HepG2 (cell line): ENCODE measurements around the gene RAB5B. TPM values are rescaled to one million over a fixed set of nuclear protein-coding genes. Genes with fewer than 3 reads are reported as not detected.

Source experiments
- ARNTL ChIP-seq: sonication (generic); formaldehyde crosslinking; IDR thresholded peaks from 2 replicates; pipeline ENCODE4 v1.4.0; 2020; ENCODE audit warnings: mild to moderate bottlenecking, missing genetic modification reagents
- ATF7 ChIP-seq, 2 experiments: fragments of 450-650 bp in 1 of 2; sonication (generic) in 1 of 2; formaldehyde crosslinking in 1 of 2; IDR thresholded peaks; 2 replicates each; pipeline versions ENCODE4 v1.4.0 to v1.6.1; 2016 to 2020; ENCODE audit warnings: antibody characterized with exemption in 1 of 2, mild to moderate bottlenecking in 1 of 2, missing genetic modification reagents in 1 of 2
- GMEB2 ChIP-seq: IDR thresholded peaks from 2 replicates; pipeline ENCODE4 v1.6.1; 2016; ENCODE audit warnings: missing biosample characterization, missing genetic modification reagents, low read depth
- HMG20B ChIP-seq: conservative IDR thresholded peaks from 2 replicates; pipeline ENCODE4 v1.6.1; 2016; ENCODE audit warnings: missing genetic modification reagents, missing compliant biosample characterization
- MED8 ChIP-seq: sonication (generic); formaldehyde crosslinking; IDR thresholded peaks from 2 replicates; pipeline ENCODE4 v1.8.1; 2023; ENCODE audit warnings: mild to moderate bottlenecking, missing genetic modification reagents; ENCODE audit not compliant: insufficient replicate concordance
- MEIS2 ChIP-seq: sonication (generic); formaldehyde crosslinking; IDR thresholded peaks from 2 replicates; pipeline ENCODE4 v1.9.0; 2021; ENCODE audit warnings: mild to moderate bottlenecking, missing genetic modification reagents
- MXD1 ChIP-seq: sonication (generic); formaldehyde crosslinking; IDR thresholded peaks from 2 replicates; pipeline ENCODE4 v1.4.0; 2020; ENCODE audit warnings: mild to moderate bottlenecking, missing genetic modification reagents
- SOX13 ChIP-seq, 3 experiments: fragments of 450-650 bp in 1 of 3; sonication (generic) in 1 of 3; formaldehyde crosslinking in 1 of 3; IDR thresholded peaks in 2 of 3; conservative IDR thresholded peaks in 1 of 3; 2 replicates each; pipeline versions ENCODE4 v1.5.0 to v1.6.1; 2016 to 2020; ENCODE audit warnings: antibody characterized with exemption in 1 of 3, mild to moderate bottlenecking in 1 of 3, missing compliant biosample characterization in 1 of 3, missing genetic modification reagents in 1 of 3, moderate library complexity in 1 of 3
- ZBTB49 ChIP-seq: sonication (generic); formaldehyde crosslinking; IDR thresholded peaks from 2 replicates; pipeline ENCODE4 v1.4.0; 2020; ENCODE audit warnings: missing genetic modification reagents, borderline replicate concordance
- ZFP62 ChIP-seq: sonication (generic); formaldehyde crosslinking; IDR thresholded peaks from 2 replicates; pipeline ENCODE4 v1.4.0; 2020; ENCODE audit warnings: missing genetic modification reagents
- ZFYVE20 ChIP-seq: sonication (generic); formaldehyde crosslinking; IDR thresholded peaks from 2 replicates; pipeline ENCODE4 v1.8.0; 2023; ENCODE audit warnings: low read depth, mild to moderate bottlenecking, moderate library complexity, missing genetic modification reagents, borderline replicate concordance
- ZMAT3 ChIP-seq: sonication (generic); formaldehyde crosslinking; conservative IDR thresholded peaks from 2 replicates; pipeline ENCODE4 v1.7.0; 2021; ENCODE audit warnings: missing genetic modification reagents
- ZNF235 ChIP-seq: sonication (generic); formaldehyde crosslinking; IDR thresholded peaks from 2 replicates; pipeline ENCODE4 v1.8.1; 2023; ENCODE audit warnings: mild to moderate bottlenecking, missing genetic modification reagents, borderline replicate concordance
- ZNF646 ChIP-seq: sonication (generic); formaldehyde crosslinking; IDR thresholded peaks from 2 replicates; pipeline ENCODE4 v1.9.0; 2021; ENCODE audit warnings: mild to moderate bottlenecking, missing genetic modification reagents
- ZNF777 ChIP-seq: sonication (generic); formaldehyde crosslinking; IDR thresholded peaks from 2 replicates; pipeline ENCODE4 v1.4.0; 2020; ENCODE audit warnings: missing genetic modification reagents
- polyA plus RNA-seq, 8 experiments: library from polyadenylated mRNA; depleted of rRNA in 3 of 8; stranded (reverse) in 7 of 8; unstranded in 1 of 8; fragments of >200 nt; fragmentation: Illumina TruSeq in 4 of 8; extraction: Trizol in 4 of 8; gene quantifications; 2 replicates each; pipeline versions ENCODE4 v1.2.1 to v1.2.3, GENCODE V29; 2011 to 2016; ENCODE audit warnings: low read depth in 4 of 8, missing spikeins in 1 of 8, mixed read lengths in 1 of 8; ENCODE audit not compliant: insufficient read depth in 1 of 8
- total RNA-seq, 5 experiments: library from RNA; depleted of rRNA; stranded (reverse); fragments of >200 nt; fragmentation: Illumina TruSeq; extraction: Trizol; gene quantifications; 2 replicates each; pipeline ENCODE4 v1.2.3, GENCODE V29; 2016; ENCODE audit warnings: low read depth in 1 of 5

The RAB5B gene
- total and polyA plus RNA-seq, 2 of the 13 experiments (the other 11 are each of a cell fraction or from before 2014, with no cell fraction given): 26.0 to 68.3 TPM

GRCh38 chr12:56041552-56042429 is 67.9 kb downstream of the RAB5B start, which contains the start of gene RPS26 (continued):
- TF ChIP-seq SOX13 (IDR thresholded peaks at IDR 0.05) (0 out of 2 replicates have a peak, but pooled peaks have one; percentile 41), SOX13 (CRISPR knock-in tag; conservative IDR thresholded peaks at IDR 0.05 in 1 of 2, IDR thresholded peaks at IDR 0.05 in 1 of 2) (peak in 1 of 2 experiments; percentile 48; a peak in 2 of 4 replicates), GMEB2 (CRISPR knock-in tag) (peak; percentile 92), ZNF235 (CRISPR knock-in tag) (peak; percentile 69; the same call in 1 of the 2 replicates), ZFYVE20 (CRISPR knock-in tag) (no peak), MED8 (CRISPR knock-in tag) (no peak), MEIS2 (CRISPR knock-in tag) (peak; percentile 48; the same call in 1 of the 2 replicates), ZFP62 (no peak), MXD1 (CRISPR knock-in tag) (0 out of 2 replicates have a peak, but pooled peaks have one; percentile 76), ZBTB49 (CRISPR knock-in tag) (no peak), ZNF777 (CRISPR knock-in tag) (peak; percentile 55; the same call in 1 of the 2 replicates), HMG20B (CRISPR knock-in tag) (0 out of 2 replicates have a peak, but pooled peaks have one; percentile 35), ZNF646 (CRISPR knock-in tag) (no peak), ZMAT3 (CRISPR knock-in tag) (no peak), ATF7 (IDR thresholded peaks at IDR 0.05) (no peak), ATF7 (CRISPR knock-in tag; IDR thresholded peaks at IDR 0.05) (peak; percentile 35; the same call in 1 of the 2 replicates), ARNTL (0 out of 2 replicates have a peak, but pooled peaks have one; percentile 20)
